Osteocyte (in vitro differentiated cells): ENCODE results near the gene CAMK1D. TPM values are rescaled to one million over a fixed set of nuclear protein-coding genes. Genes with fewer than 3 reads are reported as not detected.

Source experiments
- DNase-seq: peaks from one replicate; pipeline ENCODE4 v3.0.0; 2021; ENCODE audit warnings: mixed read lengths; ENCODE audit not compliant: unreplicated experiment; ENCODE audit errors: extremely low spot score
- H3K27ac Mint-ChIP-seq: one replicate; pipeline ENCODE4 v1.8.0; 2021; ENCODE audit warnings: mild to moderate bottlenecking, mixed read lengths; ENCODE audit not compliant: unreplicated experiment
- H3K27me3 Mint-ChIP-seq: one replicate; pipeline ENCODE4 v1.8.0; 2021; ENCODE audit warnings: mixed read lengths; ENCODE audit not compliant: unreplicated experiment
- H3K36me3 Mint-ChIP-seq: one replicate; pipeline ENCODE4 v1.8.0; 2021; ENCODE audit warnings: mixed read lengths; ENCODE audit not compliant: unreplicated experiment
- H3K4me1 Mint-ChIP-seq: one replicate; pipeline ENCODE4 v1.8.0; 2021; ENCODE audit warnings: mixed read lengths; ENCODE audit not compliant: unreplicated experiment
- H3K4me3 Mint-ChIP-seq: one replicate; pipeline ENCODE4 v1.8.0; 2021; ENCODE audit warnings: mild to moderate bottlenecking, moderate library complexity, mixed read lengths; ENCODE audit not compliant: unreplicated experiment
- H3K9me3 Mint-ChIP-seq: one replicate; pipeline ENCODE4 v1.8.0; 2021; ENCODE audit warnings: mixed read lengths; ENCODE audit not compliant: unreplicated experiment
- CTCF ChIP-seq: fragments of 200-600 bp; sonication (generic); IDR thresholded peaks from 2 replicates; pipeline ENCODE4 v1.5.0; 2021; ENCODE audit warnings: antibody characterized with exemption, mild to moderate bottlenecking, moderate library complexity
- total RNA-seq: library from RNA; stranded (reverse); gene quantifications from 2 replicates; pipeline ENCODE4 v1.2.1, GENCODE V29; 2021

Gene CAMK1D
- total RNA-seq, 1 donor from 2014 or later, result 13.7 TPM

GRCh38 chr10:12657489-12657888 is 308.1 kb downstream of the CAMK1D start:
- H3K36me3 Mint-ChIP-seq, result peaks cover 5% of the 10 kb centered on the region
- H3K27me3 Mint-ChIP-seq, result no peaks in the 10 kb centered on the region
- no peak for TF ChIP-seq CTCF
- no peak overlapping the region for H3K4me3 Mint-ChIP-seq
- peaks cover 10% of the 10 kb centered on the region for H3K4me1 Mint-ChIP-seq
- H3K27ac Mint-ChIP-seq, result no peak overlapping the region
- H3K9me3 Mint-ChIP-seq, result peaks cover 8% of the 10 kb centered on the region
- no peak for DNase-seq

- no peaks in the 10 kb centered on the region for H3K27me3 Mint-ChIP-seq
- H3K27ac Mint-ChIP-seq, result no peak overlapping the region
- TF ChIP-seq CTCF, result no peak
Measured at GRCh38 chr10:12658526-12658925, 309.2 kb downstream of the CAMK1D start.

GRCh38 chr10:12659706-12660105 is 310.4 kb downstream of the CAMK1D start:
- Mint-ChIP-seq H3K4me3 (no peak overlapping the region), H3K27me3 (no peaks in the 10 kb centered on the region), H3K9me3 (no peaks in the 10 kb centered on the region), H3K27ac (no peak overlapping the region), H3K4me1 (peaks cover 20% of the 10 kb centered on the region), H3K36me3 (no peaks in the 10 kb centered on the region)
- no peak for TF ChIP-seq CTCF
- DNase-seq, result no peak

More at GRCh38 chr10:12658526-12658925, 309.2 kb downstream of the CAMK1D start:
- Mint-ChIP-seq H3K4me1 (peaks cover 13% of the 10 kb centered on the region), H3K4me3 (no peak overlapping the region), H3K36me3 (peaks cover 5% of the 10 kb centered on the region), H3K9me3 (peaks cover 6% of the 10 kb centered on the region)
- DNase-seq, result no peak

- peaks cover 20% of the 10 kb centered on the region for H3K4me1 Mint-ChIP-seq
- no peaks in the 10 kb centered on the region for H3K36me3 Mint-ChIP-seq
- no peaks in the 10 kb centered on the region for H3K27me3 Mint-ChIP-seq
- no peak for TF ChIP-seq CTCF
- no peak for DNase-seq
- no peak overlapping the region for H3K4me3 Mint-ChIP-seq
- no peaks in the 10 kb centered on the region for H3K9me3 Mint-ChIP-seq
- no peak overlapping the region for H3K27ac Mint-ChIP-seq
Measured at GRCh38 chr10:12660812-12661211, 311.5 kb downstream of the CAMK1D start.

GRCh38 chr10:12661671-12662070 is 312.3 kb downstream of the CAMK1D start:
- Mint-ChIP-seq H3K9me3 (no peaks in the 10 kb centered on the region), H3K36me3 (no peaks in the 10 kb centered on the region), H3K4me1 (peaks cover 20% of the 10 kb centered on the region), H3K27ac (no peak overlapping the region), H3K27me3 (no peaks in the 10 kb centered on the region), H3K4me3 (no peak overlapping the region)
- DNase-seq, result no peak
- no peak for TF ChIP-seq CTCF
